CD4-positive, alpha-beta T cell treated with Interleukin-15 for 4 hours (primary cell): ENCODE data around the gene XPR1.
"Not testable (repeated sequence)": the region's sequence is repeated elsewhere in the genome, so short reads cannot be mapped to it uniquely, and the experiment has no call there.

Experiments used
- DNase-seq: peaks from one replicate; pipeline ENCODE4 v3.0.0-alpha.2; 2020; ENCODE audit warnings: low spot score

The XPR1 gene

GRCh38 chr1:180644526-180645192 is 12.8 kb downstream of the XPR1 start:
- no peak for DNase-seq

GRCh38 chr1:180645261-180645660 is 13.4 kb downstream of the XPR1 start:
- not testable (repeated sequence) for DNase-seq

- no peak for DNase-seq
These were observed 14.3 kb downstream of the XPR1 start for GRCh38 chr1:180646093-180646492.

- no peak for DNase-seq
These were observed 14.7 kb downstream of the XPR1 start for GRCh38 chr1:180646547-180646946.

- DNase-seq: no peak
These were observed 21.0 kb downstream of the XPR1 start for GRCh38 chr1:180652792-180653191.

- no peak for DNase-seq
These were observed 30.9 kb downstream of the XPR1 start for GRCh38 chr1:180662709-180663108.

GRCh38 chr1:180670681-180671080 is 38.9 kb downstream of the XPR1 start:
- DNase-seq: no peak

- DNase-seq: no peak
These were observed 40.3 kb downstream of the XPR1 start for GRCh38 chr1:180672105-180672504.

GRCh38 chr1:180672505-180672904 is 40.7 kb downstream of the XPR1 start:
- no peak for DNase-seq

GRCh38 chr1:180674603-180675530 is 43.0 kb downstream of the XPR1 start:
- DNase-seq: no peak

- no peak for DNase-seq
These were observed 43.8 kb downstream of the XPR1 start for GRCh38 chr1:180675586-180675985.

- no peak for DNase-seq
These were observed 48.8 kb downstream of the XPR1 start for GRCh38 chr1:180680558-180681144.

GRCh38 chr1:180683117-180683516 is 51.3 kb downstream of the XPR1 start:
- not testable (repeated sequence) for DNase-seq

- DNase-seq: no peak
These were observed 59.6 kb downstream of the XPR1 start for GRCh38 chr1:180691322-180691913.

GRCh38 chr1:180693564-180694244 is 61.9 kb downstream of the XPR1 start:
- DNase-seq: no peak

- DNase-seq: no peak
These were observed 63.5 kb downstream of the XPR1 start for GRCh38 chr1:180695282-180695681.

GRCh38 chr1:180696361-180696760 is 64.5 kb downstream of the XPR1 start:
- no peak for DNase-seq

- DNase-seq: no peak
These were observed 66.8 kb downstream of the XPR1 start for GRCh38 chr1:180698580-180698979.

- not testable (repeated sequence) for DNase-seq
These were observed 70.6 kb downstream of the XPR1 start for GRCh38 chr1:180702376-180702775.

GRCh38 chr1:180710746-180711145 is 78.9 kb downstream of the XPR1 start:
- DNase-seq: not testable (repeated sequence)

- DNase-seq: not testable (repeated sequence)
These were observed 79.4 kb downstream of the XPR1 start for GRCh38 chr1:180711260-180711659.

- no peak for DNase-seq
These were observed 88.9 kb downstream of the XPR1 start for GRCh38 chr1:180720753-180721152.
